Endothelial cell (in vitro differentiated cells): Measurements from ENCODE around the gene ACY1. TPM values are rescaled to one million over a fixed set of nuclear protein-coding genes. Genes with fewer than 3 reads are reported as not detected.
A peak's percentile ranks its signal among the peaks of the same experiment; 100 is the strongest.

Experiments
- DNase-seq: peaks from one replicate; pipeline ENCODE4 v3.0.0; 2021; ENCODE audit warnings: low spot score
- H3K27ac Mint-ChIP-seq: one replicate; pipeline ENCODE4 v1.8.0; 2021; ENCODE audit warnings: mixed read lengths, inconsistent platforms; ENCODE audit not compliant: unreplicated experiment
- H3K27me3 Mint-ChIP-seq: one replicate; pipeline ENCODE4 v1.8.0; 2021; ENCODE audit warnings: mild to moderate bottlenecking, moderate library complexity, mixed read lengths, inconsistent platforms; ENCODE audit not compliant: unreplicated experiment
- H3K36me3 Mint-ChIP-seq: one replicate; pipeline ENCODE4 v1.8.0; 2021; ENCODE audit warnings: mild to moderate bottlenecking, low read depth, mixed read lengths, inconsistent platforms; ENCODE audit not compliant: unreplicated experiment
- H3K4me1 Mint-ChIP-seq: one replicate; pipeline ENCODE4 v1.8.0; 2021; ENCODE audit warnings: mild to moderate bottlenecking, mixed read lengths, inconsistent platforms; ENCODE audit not compliant: unreplicated experiment
- H3K4me3 Mint-ChIP-seq: one replicate; pipeline ENCODE4 v1.8.0; 2021; ENCODE audit warnings: mild to moderate bottlenecking, mixed read lengths, inconsistent platforms; ENCODE audit not compliant: unreplicated experiment
- H3K9me3 Mint-ChIP-seq: one replicate; pipeline ENCODE4 v1.8.0; 2021; ENCODE audit warnings: mixed read lengths, inconsistent platforms; ENCODE audit not compliant: unreplicated experiment
- total RNA-seq: library from RNA; stranded (reverse); fragmentation: NEBNext Ultra II Directional; extraction: Animal tissue kit (Norgen Biotek cat#: 25700); gene quantifications from one replicate; pipeline ENCODE4 v1.2.1, GENCODE V29; 2021; ENCODE audit not compliant: unreplicated experiment
- TF ChIP-seq, protein P1 (sequence below): fragments of 200-600 bp; sonication (generic); IDR thresholded peaks from one replicate; pipeline ENCODE4 v1.5.0; 2021; ENCODE audit warnings: antibody characterized with exemption; ENCODE audit not compliant: unreplicated experiment

ACY1 gene
- total RNA-seq, 1 donor from 2014 or later, result 19.8 TPM

GRCh38 chr3:51954105-51954504 lies 29.2 kb upstream of the ACY1 start:
- Mint-ChIP-seq H3K27me3 (peaks cover 14% of the 10 kb centered on the region), H3K9me3 (no peaks in the 10 kb centered on the region), H3K27ac (peak overlapping the region; percentile 48), H3K4me1 (no peaks in the 10 kb centered on the region), H3K4me3 (peak overlapping the region; percentile 31), H3K36me3 (peaks cover 4% of the 10 kb centered on the region)
- DNase-seq, result no peak
- TF ChIP-seq, protein P1, sequence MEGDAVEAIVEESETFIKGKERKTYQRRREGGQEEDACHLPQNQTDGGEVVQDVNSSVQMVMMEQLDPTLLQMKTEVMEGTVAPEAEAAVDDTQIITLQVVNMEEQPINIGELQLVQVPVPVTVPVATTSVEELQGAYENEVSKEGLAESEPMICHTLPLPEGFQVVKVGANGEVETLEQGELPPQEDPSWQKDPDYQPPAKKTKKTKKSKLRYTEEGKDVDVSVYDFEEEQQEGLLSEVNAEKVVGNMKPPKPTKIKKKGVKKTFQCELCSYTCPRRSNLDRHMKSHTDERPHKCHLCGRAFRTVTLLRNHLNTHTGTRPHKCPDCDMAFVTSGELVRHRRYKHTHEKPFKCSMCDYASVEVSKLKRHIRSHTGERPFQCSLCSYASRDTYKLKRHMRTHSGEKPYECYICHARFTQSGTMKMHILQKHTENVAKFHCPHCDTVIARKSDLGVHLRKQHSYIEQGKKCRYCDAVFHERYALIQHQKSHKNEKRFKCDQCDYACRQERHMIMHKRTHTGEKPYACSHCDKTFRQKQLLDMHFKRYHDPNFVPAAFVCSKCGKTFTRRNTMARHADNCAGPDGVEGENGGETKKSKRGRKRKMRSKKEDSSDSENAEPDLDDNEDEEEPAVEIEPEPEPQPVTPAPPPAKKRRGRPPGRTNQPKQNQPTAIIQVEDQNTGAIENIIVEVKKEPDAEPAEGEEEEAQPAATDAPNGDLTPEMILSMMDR, result no peak

DNA sequence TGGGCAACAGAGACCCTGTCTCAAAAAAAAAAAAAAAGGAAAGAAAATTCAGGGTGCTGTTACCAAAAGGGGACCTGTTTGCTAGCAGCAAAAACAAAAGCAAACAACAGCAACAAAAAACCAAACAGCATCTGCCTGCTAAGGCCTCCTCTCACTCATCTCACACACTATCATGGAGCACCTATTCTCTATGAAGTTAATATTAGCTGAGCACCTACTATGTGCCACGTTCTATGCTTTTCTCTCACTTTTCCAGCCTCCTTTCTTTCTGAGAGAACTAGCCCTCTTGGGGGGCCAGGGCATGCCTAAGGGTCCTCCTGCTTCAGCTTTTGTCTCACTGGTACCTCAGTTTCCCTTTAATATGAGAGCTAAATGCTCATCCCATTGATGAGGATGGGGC lies 28.6 kb upstream of the ACY1 start:
- DNase-seq, result no peak
- Mint-ChIP-seq H3K27me3 (peaks cover 16% of the 10 kb centered on the region), H3K36me3 (peaks cover 4% of the 10 kb centered on the region), H3K4me1 (no peaks in the 10 kb centered on the region), H3K27ac (no peak overlapping the region), H3K9me3 (no peaks in the 10 kb centered on the region), H3K4me3 (no peak overlapping the region)
- TF ChIP-seq, protein P1, result no peak

DNA sequence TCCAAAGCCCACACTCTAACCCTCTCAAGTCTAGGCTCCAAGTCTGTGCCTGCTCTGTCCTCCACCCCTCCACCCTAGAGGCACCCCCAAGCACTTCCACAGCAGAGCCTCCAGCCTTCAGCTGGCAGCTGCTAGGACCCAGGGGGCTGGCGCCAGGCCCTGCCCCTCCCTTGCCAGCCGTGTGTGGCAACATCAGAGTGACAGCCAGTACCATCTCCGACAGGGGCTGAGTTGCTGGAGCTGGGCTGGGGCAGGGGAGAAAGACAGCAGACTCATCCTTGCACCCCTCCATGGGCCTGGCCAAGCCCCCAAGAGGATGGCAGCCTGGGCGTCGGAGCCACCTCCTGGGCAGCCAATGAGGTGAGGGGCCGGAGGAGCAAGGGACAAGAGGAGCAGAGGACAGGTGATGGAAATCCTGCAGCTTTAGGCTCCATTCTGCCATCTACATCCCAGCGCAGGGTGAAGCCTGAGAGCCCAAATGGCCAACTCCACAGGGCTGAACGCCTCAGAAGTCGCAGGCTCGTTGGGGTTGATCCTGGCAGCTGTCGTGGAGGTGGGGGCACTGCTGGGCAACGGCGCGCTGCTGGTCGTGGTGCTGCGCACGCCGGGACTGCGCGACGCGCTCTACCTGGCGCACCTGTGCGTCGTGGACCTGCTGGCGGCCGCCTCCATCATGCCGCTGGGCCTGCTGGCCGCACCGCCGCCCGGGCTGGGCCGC lies 28.0 kb upstream of the ACY1 start, which contains the start of gene GPR62:
TSS of gene GPR62 (plus strand) at position 207 of the 718 bp plus-strand sequence. CDS start at position 479, 272 bp downstream.
- H3K4me3 Mint-ChIP-seq, result no peak within 1 kb of the TSS
- H3K9me3 Mint-ChIP-seq, result no peaks in the 10 kb centered on the region
- TF ChIP-seq, protein P1, result no peak
- peaks cover 4% of the 10 kb centered on the region for H3K36me3 Mint-ChIP-seq
- H3K4me1 Mint-ChIP-seq, result no peaks in the 10 kb centered on the region
- peaks cover 14% of the 10 kb centered on the region for H3K27me3 Mint-ChIP-seq
- DNase-seq, result no peak
- peak within 1 kb of the TSS; percentile 48 for H3K27ac Mint-ChIP-seq

- H3K27me3 Mint-ChIP-seq, result peaks cover 14% of the 10 kb centered on the region
- H3K9me3 Mint-ChIP-seq, result no peaks in the 10 kb centered on the region
- no peaks in the 10 kb centered on the region for H3K4me1 Mint-ChIP-seq
- peak; percentile 62 for DNase-seq
- peaks cover 4% of the 10 kb centered on the region for H3K36me3 Mint-ChIP-seq
- H3K4me3 Mint-ChIP-seq, result no peak overlapping the region
- TF ChIP-seq, protein P1, result peak; percentile 38
- no peak overlapping the region for H3K27ac Mint-ChIP-seq
These were observed 27.2 kb upstream of the ACY1 start for GRCh38 chr3:51955893-51956770.
